Caco-2 (cell line): ENCODE data around the gene NENF. TPM values are rescaled to one million over a fixed set of nuclear protein-coding genes. Genes with fewer than 3 reads are reported as not detected.
"Not testable (repeated sequence)": the region's sequence is repeated elsewhere in the genome, so short reads cannot be mapped to it uniquely, and the experiment has no call there.

Experiments used
- BruUV-seq: library from RNA; stranded (reverse); fragments of 400-500 nt; replicated peaks from 2 replicates; lab custom pipeline; 2021; lab: Mats Ljungman, UMichigan
- CTCF ChIA-PET: fragments of 300-600 bp; sonication (Branson Sonifier 250); formaldehyde crosslinking; loops from one replicate; lab custom pipeline; 2022; ENCODE audit warnings: antibody characterized with exemption; lab: Charles Lee
- POLR2A ChIA-PET: fragments of 300-600 bp; sonication (Branson Sonifier 250); formaldehyde crosslinking; loops from one replicate; lab custom pipeline; 2022; ENCODE audit warnings: antibody characterized with exemption; lab: Charles Lee
- DNase-seq, 2 experiments: peaks; one replicate each; pipeline versions ENCODE4 v3.0.0 to v3.0.0-alpha.2; 2020 to 2022
- H3K27me3 ChIP-seq: replicated peaks from 2 replicates; pipeline ENCODE4 v1.6.0; 2011; ENCODE audit warnings: low read length; ENCODE audit not compliant: control insufficient read depth, insufficient read depth
- H3K36me3 ChIP-seq: 2 replicates; pipeline ENCODE4 v1.5.1; 2011; ENCODE audit warnings: low read length; ENCODE audit not compliant: control insufficient read depth, insufficient read depth
- H3K4me1 ChIP-seq: fragments of 250-450 bp; sonication (Bioruptor Pico); 2 replicates; pipeline ENCODE4 v1.5.1; 2020; ENCODE audit warnings: mild to moderate bottlenecking
- H3K4me3 ChIP-seq: 2 replicates; pipeline ENCODE4 v1.5.1; 2011; ENCODE audit warnings: low read depth, mild to moderate bottlenecking, control low read depth, low read length
- H3K9me3 ChIP-seq: fragments of 250-450 bp; sonication (Bioruptor Pico); 2 replicates; pipeline ENCODE4 v1.5.1; 2020; ENCODE audit warnings: mild to moderate bottlenecking, moderate library complexity
- H3K27ac Mint-ChIP-seq: one replicate; pipeline ENCODE4 v1.8.0; 2022; ENCODE audit warnings: mixed read lengths; ENCODE audit not compliant: unreplicated experiment
- H3K27me3 Mint-ChIP-seq: one replicate; pipeline ENCODE4 v1.8.0; 2022; ENCODE audit warnings: mixed read lengths; ENCODE audit not compliant: insufficient read depth, unreplicated experiment
- H3K36me3 Mint-ChIP-seq: one replicate; pipeline ENCODE4 v1.8.0; 2022; ENCODE audit warnings: mild to moderate bottlenecking, mixed read lengths; ENCODE audit not compliant: insufficient read depth, unreplicated experiment
- H3K4me1 Mint-ChIP-seq: one replicate; pipeline ENCODE4 v1.8.0; 2022; ENCODE audit warnings: low read depth, mixed read lengths; ENCODE audit not compliant: unreplicated experiment
- H3K4me3 Mint-ChIP-seq: one replicate; pipeline ENCODE4 v1.8.0; 2022; ENCODE audit warnings: mild to moderate bottlenecking, moderate library complexity, mixed read lengths; ENCODE audit not compliant: unreplicated experiment
- H3K9me3 Mint-ChIP-seq: one replicate; pipeline ENCODE4 v1.8.0; 2022; ENCODE audit warnings: mixed read lengths; ENCODE audit not compliant: unreplicated experiment
- CTCF ChIP-seq, 2 experiments: fragments of 200-600 bp in 1 of 2; IDR thresholded peaks; 1 replicate in 1 of 2; 2 replicates in 1 of 2; pipeline versions ENCODE4 v1.5.1 to v1.8.0; 2011 to 2022; ENCODE audit warnings: antibody characterized with exemption in 1 of 2, control low read depth in 1 of 2, inconsistent platforms in 1 of 2, low read depth in 1 of 2, low read length in 1 of 2, mild to moderate bottlenecking in 1 of 2, moderate library complexity in 1 of 2; ENCODE audit not compliant: insufficient read depth in 1 of 2, severe bottlenecking in 1 of 2, unreplicated experiment in 1 of 2
- intact Hi-C: fragments of 100-400 bp; cut with micrococcal nuclease; formaldehyde crosslinking; loops from one replicate; pipeline ENCODE4 v1.10.0; 2022; ENCODE audit not compliant: unreplicated experiment
- total RNA-seq: library from RNA; stranded (reverse); gene quantifications from 2 replicates; pipeline ENCODE4 v1.2.3, GENCODE V29; 2022

NENF gene
- total RNA-seq, 1 experiment from 2014 or later = 90.1 TPM

- Mint-ChIP-seq H3K36me3 (peaks cover 18% of the 10 kb centered on the region), H3K4me3 (no peak overlapping the region), H3K9me3 (peaks cover 10% of the 10 kb centered on the region), H3K27me3 (no peaks in the 10 kb centered on the region), H3K4me1 (peaks cover 12% of the 10 kb centered on the region), H3K27ac (no peak overlapping the region)
- peaks cover 13% of the 10 kb centered on the region for H3K4me1 ChIP-seq
- no peak for DNase-seq
- peaks cover 8% of the 10 kb centered on the region; the same call in 1 of the 2 replicates for H3K9me3 ChIP-seq
- peaks cover 2% of the 10 kb centered on the region for H3K36me3 ChIP-seq
- H3K4me3 ChIP-seq = no peak overlapping the region
- ChIA-PET CTCF (interaction anchor here (0.6 to 0.7 kb wide), 2 partner anchors 66 to 310 kb away, joined by 3 to 4 read pairs; partner anchors contain the start of gene BATF3), POLR2A (no interaction called here)
- no TSS peak for BruUV-seq
- intact Hi-C loops = loop anchor here (5.0 kb wide), 1 partner anchor 68 kb away; no protein-coding TSS in a partner anchor
- TF ChIP-seq CTCF (IDR thresholded peaks at IDR 0.05; ENCODE audit: insufficient read depth in 1 of 2, low read depth in 1 of 2, low read length in 1 of 2, severe bottlenecking in 1 of 2, unreplicated experiment in 1 of 2) = no peak
- no peaks in the 10 kb centered on the region for H3K27me3 ChIP-seq
Observed at GRCh38 chr1:212388985-212389716, 43.6 kb upstream of the NENF start.

- H3K4me1 Mint-ChIP-seq, H3K4me3 Mint-ChIP-seq, POLR2A ChIA-PET, H3K4me1 ChIP-seq, BruUV-seq, intact Hi-C loops, H3K36me3 ChIP-seq, DNase-seq, H3K36me3 Mint-ChIP-seq, H3K27me3 ChIP-seq, H3K27me3 Mint-ChIP-seq, H3K4me3 ChIP-seq, H3K27ac Mint-ChIP-seq: not testable (repeated sequence)
- peaks cover 31% of the 10 kb centered on the region for H3K9me3 Mint-ChIP-seq
- peaks cover 20% of the 10 kb centered on the region for H3K9me3 ChIP-seq
- CTCF ChIA-PET = interaction anchor here (0.7 kb wide), 1 partner anchor 60 kb away, joined by 5 read pairs; no protein-coding TSS in a partner anchor
Observed at GRCh38 chr1:212395678-212396437, 36.9 kb upstream of the NENF start.

GRCh38 chr1:212396638-212397037 is 36.1 kb upstream of the NENF start:
- H3K27me3 ChIP-seq = no peaks in the 10 kb centered on the region
- no peak for TF ChIP-seq CTCF (IDR thresholded peaks at IDR 0.05; ENCODE audit: insufficient read depth in 1 of 2, low read depth in 1 of 2, low read length in 1 of 2, severe bottlenecking in 1 of 2, unreplicated experiment in 1 of 2)
- POLR2A ChIA-PET = no interaction called here

More at GRCh38 chr1:212396638-212397037, 36.1 kb upstream of the NENF start:
- no peak overlapping the region for H3K4me3 ChIP-seq
- no peaks in the 10 kb centered on the region for H3K36me3 ChIP-seq
- Mint-ChIP-seq H3K36me3 (peaks cover under 1% of the 10 kb centered on the region), H3K4me1 (no peaks in the 10 kb centered on the region), H3K9me3 (peaks cover 31% of the 10 kb centered on the region), H3K27me3 (no peaks in the 10 kb centered on the region), H3K4me3 (no peak overlapping the region), H3K27ac (no peak overlapping the region)
- DNase-seq = no peak
- H3K4me1 ChIP-seq = no peaks in the 10 kb centered on the region
- BruUV-seq = no TSS peak
- CTCF ChIA-PET = interaction anchor here (0.7 kb wide), 1 partner anchor 59 kb away, joined by 5 read pairs; no protein-coding TSS in a partner anchor
- peaks cover 16% of the 10 kb centered on the region for H3K9me3 ChIP-seq
- intact Hi-C loops = no loop called here
